MG63 (cell line): ENCODE results near the gene UQCC5. TPM values are rescaled to one million over a fixed set of nuclear protein-coding genes. Genes with fewer than 3 reads are reported as not detected.

Experiments used
- DNase-seq: peaks from one replicate; pipeline ENCODE4 v3.0.0-alpha.2; 2020
- H3K27me3 ChIP-seq: fragments of 250-450 bp; sonication (Bioruptor Pico); 2 replicates; pipeline ENCODE4 v1.5.1; 2020; ENCODE audit warnings: mild to moderate bottlenecking, moderate library complexity
- H3K36me3 ChIP-seq: fragments of 250-450 bp; sonication (Bioruptor Pico); 2 replicates; pipeline ENCODE4 v1.5.1; 2020; ENCODE audit warnings: mild to moderate bottlenecking, moderate library complexity
- H3K4me3 ChIP-seq: fragments of 250-450 bp; sonication (Bioruptor Pico); 2 replicates; pipeline ENCODE4 v1.5.1; 2020; ENCODE audit warnings: mild to moderate bottlenecking, moderate library complexity
- H3K9me3 ChIP-seq: fragments of 250-450 bp; sonication (Bioruptor Pico); 2 replicates; pipeline ENCODE4 v1.5.1; 2020; ENCODE audit warnings: mild to moderate bottlenecking, moderate library complexity
- total RNA-seq: library from RNA; depleted of rRNA; stranded (reverse); fragments of >200 nt; shearing (Covaris generic); gene quantifications from 2 replicates; pipeline ENCODE4 v1.2.3, GENCODE V29; 2014; ENCODE audit warnings: low replicate concordance

The UQCC5 gene
- total RNA-seq, 1 experiment from 2014 or later, result 0.20 TPM

GRCh38 chr3:52537165-52537620, 788 bp downstream of the UQCC5 start:
- Histone ChIP-seq H3K36me3 (peaks cover 15% of the 10 kb centered on the region), H3K27me3 (no peaks in the 10 kb centered on the region), H3K4me3 (peak overlapping the region; percentile 84), H3K9me3 (no peaks in the 10 kb centered on the region)
- DNase-seq, result no peak

DNA sequence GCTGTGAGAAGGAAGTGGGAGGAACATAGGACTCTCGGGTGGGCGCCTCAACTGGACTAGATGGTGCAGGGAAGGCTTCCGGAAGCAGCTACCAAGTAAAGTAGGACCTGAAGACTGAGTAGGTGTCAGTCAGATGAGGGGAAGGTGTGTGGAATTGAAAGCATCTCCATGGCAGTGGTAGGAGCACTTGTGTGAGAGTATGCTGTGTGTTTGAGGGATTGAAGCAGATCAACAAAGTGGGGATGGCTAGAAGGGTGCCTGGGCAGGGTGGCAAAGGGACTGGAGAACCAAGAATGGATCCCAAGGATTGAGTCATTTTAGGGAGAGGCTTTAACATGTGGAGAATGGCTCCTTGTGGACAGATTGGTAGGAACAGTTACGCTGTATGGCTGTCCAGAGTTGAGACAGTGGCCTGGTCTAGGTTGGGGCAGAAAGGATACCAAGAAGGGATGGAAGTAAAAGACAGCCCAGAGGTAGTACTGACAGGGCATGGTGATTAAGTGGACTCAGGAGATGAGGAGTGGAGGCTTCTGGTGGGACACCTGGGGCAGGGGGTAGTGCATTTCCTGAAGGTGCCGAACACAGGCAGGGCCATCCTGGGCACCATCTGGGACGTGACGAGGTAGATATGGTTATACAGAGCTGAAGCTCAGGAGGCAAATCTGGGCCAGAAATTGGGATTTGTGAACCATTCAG, 1.5 kb downstream of the UQCC5 start:
- Histone ChIP-seq H3K9me3 (no peaks in the 10 kb centered on the region), H3K4me3 (peak overlapping the region; percentile 84), H3K27me3 (no peaks in the 10 kb centered on the region), H3K36me3 (peaks cover 15% of the 10 kb centered on the region)
- DNase-seq, result no peak

DNA sequence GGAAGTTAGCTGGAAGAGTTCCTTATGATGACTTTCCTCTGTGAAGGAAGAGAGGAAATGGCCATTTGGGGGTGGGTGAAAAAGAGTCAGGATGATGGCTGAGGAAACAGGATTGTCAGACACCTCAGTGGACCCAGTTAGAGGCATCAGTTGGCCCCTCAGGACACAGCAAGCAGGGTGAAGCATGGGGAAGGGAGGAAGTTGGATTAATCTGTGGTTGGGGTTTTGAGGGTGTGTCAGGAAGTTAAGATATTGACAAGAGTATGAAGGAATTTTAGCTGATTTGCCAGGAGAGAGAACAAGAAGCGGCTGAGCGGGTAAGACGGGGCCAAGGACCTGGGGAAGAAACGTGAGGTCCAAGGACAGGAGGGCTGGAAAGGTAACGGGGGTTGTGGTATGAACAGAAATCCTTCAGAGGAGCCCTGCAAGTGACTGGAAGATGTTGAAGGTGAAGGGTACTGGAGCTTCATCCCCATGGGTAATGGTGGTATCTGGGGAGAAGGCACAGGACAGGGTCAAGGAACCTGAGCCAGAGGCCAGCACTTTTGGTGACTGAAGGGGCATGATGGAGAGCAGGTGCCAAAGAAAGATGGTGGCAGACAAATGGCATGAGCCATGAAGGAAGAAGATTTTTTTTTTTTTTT, 2.7 kb downstream of the UQCC5 start:
- no peaks in the 10 kb centered on the region for H3K9me3 ChIP-seq
- H3K36me3 ChIP-seq, result peaks cover 15% of the 10 kb centered on the region
- no peak overlapping the region for H3K4me3 ChIP-seq
- H3K27me3 ChIP-seq, result no peaks in the 10 kb centered on the region
- DNase-seq, result no peak

DNA sequence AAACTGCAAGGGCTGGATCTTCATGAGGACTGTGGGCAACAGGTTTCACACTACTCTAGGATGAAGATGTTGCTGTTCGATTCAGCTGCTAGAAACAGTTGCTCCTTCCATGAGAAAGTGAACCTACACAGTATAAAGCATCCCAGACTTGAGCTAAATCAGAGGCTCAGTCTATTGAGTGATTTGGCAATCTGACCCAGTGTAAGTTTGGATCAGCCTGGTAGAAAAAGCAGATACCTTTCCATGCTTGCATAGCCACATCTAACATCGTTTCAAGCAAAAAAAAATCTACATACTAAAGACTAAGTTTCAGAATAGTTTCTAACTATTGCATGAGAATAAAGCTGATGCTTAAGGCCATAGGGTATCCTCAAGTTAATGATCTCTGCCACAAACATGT, 4.6 kb downstream of the UQCC5 start:
- peaks cover 15% of the 10 kb centered on the region for H3K36me3 ChIP-seq

GRCh38 chr3:52544937-52545336, 8.5 kb downstream of the UQCC5 start:
- no peaks in the 10 kb centered on the region for H3K27me3 ChIP-seq
- no peaks in the 10 kb centered on the region for H3K9me3 ChIP-seq
- peaks cover 29% of the 10 kb centered on the region for H3K36me3 ChIP-seq
- DNase-seq, result no peak
- H3K4me3 ChIP-seq, result no peak overlapping the region

More for the DNA sequence above, 4.6 kb downstream of the UQCC5 start:
- Histone ChIP-seq H3K27me3 (no peaks in the 10 kb centered on the region), H3K9me3 (no peaks in the 10 kb centered on the region), H3K4me3 (no peak overlapping the region)
- DNase-seq, result no peak

GRCh38 chr3:52546111-52546901, 9.9 kb downstream of the UQCC5 start:
- Histone ChIP-seq H3K36me3 (peaks cover 21% of the 10 kb centered on the region), H3K27me3 (no peaks in the 10 kb centered on the region), H3K9me3 (no peaks in the 10 kb centered on the region), H3K4me3 (no peak overlapping the region)
- DNase-seq, result no peak

- Histone ChIP-seq H3K9me3 (no peaks in the 10 kb centered on the region), H3K27me3 (no peaks in the 10 kb centered on the region), H3K4me3 (no peak overlapping the region), H3K36me3 (peaks cover 16% of the 10 kb centered on the region)
- no peak for DNase-seq
These were observed 10.7 kb downstream of the UQCC5 start for GRCh38 chr3:52547143-52547542.

DNA sequence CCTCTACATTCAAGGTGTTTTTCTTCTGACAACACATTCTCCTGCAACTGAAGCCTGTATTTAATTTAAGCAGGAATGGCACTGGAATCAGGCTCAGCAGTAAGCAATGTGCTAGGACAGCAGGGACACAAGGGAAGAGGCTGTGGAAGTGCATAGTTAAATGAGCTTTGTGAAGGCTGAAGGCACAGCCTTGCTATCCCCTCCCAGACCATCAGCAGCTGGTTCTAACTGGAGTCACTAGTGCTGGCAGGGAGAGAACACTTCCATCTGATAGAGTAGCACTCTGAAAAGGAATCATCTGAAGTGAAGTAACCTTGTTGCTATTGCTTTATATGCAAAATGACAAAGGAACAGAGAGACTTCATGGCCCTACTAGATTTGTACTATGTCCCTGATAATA, 14.7 kb downstream of the UQCC5 start:
- Histone ChIP-seq H3K4me3 (no peak overlapping the region), H3K36me3 (peaks cover 16% of the 10 kb centered on the region), H3K9me3 (no peaks in the 10 kb centered on the region), H3K27me3 (no peaks in the 10 kb centered on the region)
- no peak for DNase-seq

DNA sequence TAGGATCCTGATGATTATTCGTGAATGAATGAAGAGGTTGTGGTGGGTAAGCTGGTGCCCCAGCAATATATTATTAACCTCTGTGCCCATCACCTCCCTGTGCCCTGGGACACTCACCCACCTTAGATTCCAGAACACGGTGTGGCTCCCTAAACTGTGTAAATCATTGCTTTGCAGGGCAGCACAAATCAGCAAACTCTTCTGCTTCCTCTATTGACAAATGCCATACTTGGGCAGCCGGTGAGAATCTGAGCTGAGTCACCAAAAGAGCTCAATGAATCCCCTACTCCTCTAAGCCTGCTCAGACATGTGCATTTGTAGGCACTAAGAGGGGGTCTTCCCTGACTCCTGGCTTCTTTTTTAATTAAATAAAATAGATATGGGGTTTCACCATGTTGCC, 15.7 kb downstream of the UQCC5 start:
- Histone ChIP-seq H3K9me3 (no peaks in the 10 kb centered on the region), H3K27me3 (no peaks in the 10 kb centered on the region), H3K36me3 (peaks cover 8% of the 10 kb centered on the region), H3K4me3 (no peak overlapping the region)
- no peak for DNase-seq

DNA sequence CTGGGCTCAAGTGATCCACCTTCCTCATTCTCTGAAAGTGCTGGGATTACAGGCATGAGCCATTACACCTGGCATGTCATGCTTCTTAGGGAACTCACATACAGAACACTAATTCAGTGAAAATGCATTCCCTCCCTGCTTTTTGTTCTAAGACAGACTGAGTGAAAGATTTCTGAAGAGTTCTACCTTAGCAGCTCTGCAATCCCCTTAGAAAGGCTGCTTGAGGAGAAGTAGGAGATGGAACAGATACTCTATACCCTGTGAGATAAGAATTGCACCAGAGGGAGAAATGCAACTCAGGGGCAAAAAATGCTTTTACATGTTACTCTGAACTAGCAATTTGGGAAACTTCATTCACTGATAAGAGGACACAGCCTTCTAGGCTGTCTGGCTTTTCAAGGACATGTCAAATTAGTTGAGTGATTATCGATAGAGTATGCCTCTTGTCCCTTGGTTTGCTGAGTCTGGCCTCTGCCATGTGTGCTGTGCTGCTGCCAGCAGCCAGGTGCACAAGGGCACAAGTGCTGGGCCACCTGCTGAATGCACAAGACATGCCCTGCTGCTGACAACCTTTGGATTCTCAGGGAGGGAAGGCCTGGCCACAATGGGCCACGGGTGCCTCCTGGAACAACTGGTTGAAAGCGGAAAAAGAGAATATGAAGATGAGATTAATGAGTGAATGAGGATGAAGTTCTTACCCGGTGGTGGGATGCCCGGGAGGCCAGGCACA, 17.8 kb downstream of the UQCC5 start:
- Histone ChIP-seq H3K9me3 (no peaks in the 10 kb centered on the region), H3K4me3 (no peak overlapping the region), H3K36me3 (no peaks in the 10 kb centered on the region; the same call in none of the 2 replicates), H3K27me3 (no peaks in the 10 kb centered on the region)
- DNase-seq, result no peak

DNA sequence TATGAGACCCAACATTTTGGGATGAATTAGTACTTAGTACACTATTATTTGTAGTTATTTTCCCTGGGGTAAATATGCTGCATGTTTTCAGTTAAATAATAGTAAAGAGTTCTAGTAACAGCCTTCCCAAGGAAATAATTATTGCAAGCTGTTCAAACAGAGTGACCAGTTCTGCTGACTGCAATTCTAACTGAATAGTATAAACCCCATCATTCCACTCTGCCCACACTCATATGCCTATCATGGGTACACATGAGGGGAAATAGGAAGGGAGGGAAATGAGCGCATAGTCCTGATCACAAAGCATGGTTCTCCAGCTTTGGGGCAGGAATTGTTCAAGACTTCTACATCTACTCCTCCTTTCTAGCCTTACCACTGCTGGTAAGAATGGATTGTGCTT, 18.7 kb downstream of the UQCC5 start:
- H3K36me3 ChIP-seq, result no peaks in the 10 kb centered on the region; the same call in none of the 2 replicates
- H3K4me3 ChIP-seq, result no peak overlapping the region
- no peaks in the 10 kb centered on the region for H3K9me3 ChIP-seq
- no peaks in the 10 kb centered on the region for H3K27me3 ChIP-seq
- DNase-seq, result no peak

DNA sequence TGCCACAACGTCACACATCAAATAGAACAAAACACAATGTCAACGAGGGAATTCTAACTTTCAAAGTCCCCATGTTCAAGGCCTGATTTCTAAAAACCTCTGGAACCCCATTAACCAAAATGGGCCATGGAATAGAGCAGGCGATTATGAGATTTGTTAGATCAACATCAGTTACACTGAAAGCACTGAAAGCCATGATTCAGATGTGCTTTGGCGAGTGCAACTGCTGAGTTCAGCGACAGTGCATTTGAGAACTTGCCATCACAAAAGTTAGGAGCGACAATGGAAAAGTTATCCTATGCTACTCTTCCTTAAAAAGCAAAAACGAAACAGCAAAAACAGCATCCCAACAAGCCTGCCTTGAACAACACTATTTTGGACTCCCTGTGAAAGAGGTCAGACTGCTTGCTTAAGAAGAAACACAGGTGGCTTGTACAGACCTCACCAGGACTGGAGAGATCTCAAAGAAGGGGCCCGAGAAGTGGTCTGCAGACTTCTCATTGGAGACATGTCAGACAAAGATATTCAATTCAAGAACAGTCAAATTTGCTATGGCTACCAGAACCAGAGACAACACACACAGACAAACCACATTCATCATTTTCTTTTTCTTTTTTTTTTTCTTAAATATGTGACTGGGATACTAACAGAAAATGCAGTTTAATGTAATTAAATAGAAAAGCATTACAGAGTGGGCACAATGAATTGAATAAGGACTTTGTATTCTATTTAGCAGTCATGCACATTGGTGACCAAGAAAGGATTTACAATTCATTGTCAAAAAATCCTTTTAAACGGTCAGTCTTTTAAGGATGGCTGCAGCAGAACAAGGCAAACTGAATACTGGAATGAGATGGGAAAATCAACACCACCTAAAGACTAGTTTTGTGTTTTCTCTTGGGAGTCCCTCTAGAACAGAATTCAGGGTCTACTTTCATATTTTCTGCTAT, 20.9 kb downstream of the UQCC5 start:
- Histone ChIP-seq H3K9me3 (no peaks in the 10 kb centered on the region), H3K36me3 (peaks cover 4% of the 10 kb centered on the region), H3K27me3 (no peaks in the 10 kb centered on the region), H3K4me3 (no peak overlapping the region)
- no peak for DNase-seq

GRCh38 chr3:52558436-52558835, 22.0 kb downstream of the UQCC5 start:
- no peaks in the 10 kb centered on the region for H3K27me3 ChIP-seq
- H3K4me3 ChIP-seq, result no peak overlapping the region
- H3K9me3 ChIP-seq, result no peaks in the 10 kb centered on the region
- no peak for DNase-seq
- H3K36me3 ChIP-seq, result peaks cover 4% of the 10 kb centered on the region

GRCh38 chr3:52561028-52561747, 24.8 kb downstream of the UQCC5 start:
- Histone ChIP-seq H3K9me3 (no peaks in the 10 kb centered on the region), H3K4me3 (no peak overlapping the region), H3K27me3 (no peaks in the 10 kb centered on the region), H3K36me3 (peaks cover 4% of the 10 kb centered on the region)
- no peak for DNase-seq

GRCh38 chr3:52563984-52564383, 27.6 kb downstream of the UQCC5 start:
- Histone ChIP-seq H3K36me3 (peaks cover 4% of the 10 kb centered on the region), H3K27me3 (no peaks in the 10 kb centered on the region), H3K9me3 (no peaks in the 10 kb centered on the region), H3K4me3 (no peak overlapping the region)
- no peak for DNase-seq
